ENCODE measurements around the gene SMAD7.

SMAD7 gene

GRCh38 chr18:48959551-48959920 is 8.8 kb upstream of the SMAD7 start:
- no peak for DNase-seq
- WGBS (ENCODE audit: extremely low coverage, insufficient coverage, insufficient read length) = no CpG with 5 or more reads among the region's 7 CpGs
- no peak overlapping the region for H2BK5ac ChIP-seq (ENCODE audit: low read depth, low read length, poor library complexity)

GRCh38 chr18:48958951-48959350 is 8.2 kb upstream of the SMAD7 start:
- H3K4me1 ChIP-seq (ENCODE audit: control insufficient read depth in 1 of 2, insufficient read depth in 2 of 2, low read length in 2 of 2) = peaks cover 33 to 46% of the 10 kb centered on the region in 2 experiments
- no CpG with 5 or more reads among the region's 6 CpGs for WGBS (ENCODE audit: extremely low coverage, insufficient coverage, insufficient read length)
- H4K91ac ChIP-seq (ENCODE audit: low read depth, low read length) = no peak overlapping the region

More at GRCh38 chr18:48959551-48959920, 8.8 kb upstream of the SMAD7 start:
- Histone ChIP-seq H3K14ac (ENCODE audit: low read length) (peak overlapping the region; percentile 40), H2AK5ac (ENCODE audit: low read length) (peak overlapping the region; percentile 68), H3K79me1 (ENCODE audit: low read length) (peaks cover 37% of the 10 kb centered on the region), H4K91ac (ENCODE audit: low read depth, low read length) (peak overlapping the region; percentile 61), H3K18ac (ENCODE audit: low read length) (no peak overlapping the region), H4K12ac (ENCODE audit: low read depth, low read length) (no peak overlapping the region), H3K4me2 (ENCODE audit: low read length) (no peak overlapping the region), H3K27ac (ENCODE audit: low read depth, low read length) (no peak overlapping the region), H4K8ac (ENCODE audit: low read depth, low read length) (peak overlapping the region; percentile 22), H3K9ac (ENCODE audit: low read length) (no peak overlapping the region), H3K4ac (ENCODE audit: low read depth, low read length) (no peak overlapping the region), H2AFZ (ENCODE audit: insufficient read depth, low read length, poor library complexity) (no peak overlapping the region), H3K4me3 (ENCODE audit: low read depth, low read length) (no peak overlapping the region), H3K27me3 (ENCODE audit: insufficient read depth, low read length) (no peaks in the 10 kb centered on the region), H2BK12ac (ENCODE audit: low read length) (peak overlapping the region; percentile 82), H3K4me1 (ENCODE audit: control insufficient read depth in 1 of 2, insufficient read depth in 2 of 2, low read length in 2 of 2) (peaks cover 34 to 48% of the 10 kb centered on the region in 2 experiments), H3K9me3 (ENCODE audit: insufficient read depth, low read depth, low read length) (no peaks in the 10 kb centered on the region), H3K79me2 (ENCODE audit: control insufficient read depth, insufficient read depth, low read length, poor library complexity) (peaks cover 3% of the 10 kb centered on the region), H2BK120ac (ENCODE audit: insufficient read depth, low read length, poor library complexity) (peak overlapping the region; percentile 37), H3K23ac (ENCODE audit: low read length) (no peak overlapping the region), H3K36me3 (ENCODE audit: control insufficient read depth in 1 of 2, insufficient read depth in 2 of 2, low read length in 2 of 2) (no peaks in the 10 kb centered on the region)

GRCh38 chr18:48957616-48958015 is 6.9 kb upstream of the SMAD7 start:
- Histone ChIP-seq H4K8ac (ENCODE audit: low read depth, low read length) (no peak overlapping the region), H2BK5ac (ENCODE audit: low read depth, low read length, poor library complexity) (no peak overlapping the region), H2BK120ac (ENCODE audit: insufficient read depth, low read length, poor library complexity) (peak overlapping the region; percentile 55), H3K4ac (ENCODE audit: low read depth, low read length) (no peak overlapping the region), H2BK12ac (ENCODE audit: low read length) (peak overlapping the region; percentile 92), H3K27me3 (ENCODE audit: insufficient read depth, low read length) (no peaks in the 10 kb centered on the region), H3K27ac (ENCODE audit: low read depth, low read length) (no peak overlapping the region), H3K18ac (ENCODE audit: low read length) (no peak overlapping the region), H2AFZ (ENCODE audit: insufficient read depth, low read length, poor library complexity) (no peak overlapping the region), H3K36me3 (ENCODE audit: control insufficient read depth in 1 of 2, insufficient read depth in 2 of 2, low read length in 2 of 2) (no peaks in the 10 kb centered on the region), H3K4me3 (ENCODE audit: low read depth, low read length) (no peak overlapping the region), H3K9ac (ENCODE audit: low read length) (no peak overlapping the region), H4K12ac (ENCODE audit: low read depth, low read length) (no peak overlapping the region), H3K9me3 (ENCODE audit: insufficient read depth, low read depth, low read length) (no peaks in the 10 kb centered on the region), H3K79me1 (ENCODE audit: low read length) (peaks cover 39% of the 10 kb centered on the region), H3K4me1 (ENCODE audit: control insufficient read depth in 1 of 2, insufficient read depth in 2 of 2, low read length in 2 of 2) (peaks cover 22 to 39% of the 10 kb centered on the region in 2 experiments), H3K23ac (ENCODE audit: low read length) (no peak overlapping the region), H3K79me2 (ENCODE audit: control insufficient read depth, insufficient read depth, low read length, poor library complexity) (peaks cover 4% of the 10 kb centered on the region), H3K14ac (ENCODE audit: low read length) (no peak overlapping the region), H2AK5ac (ENCODE audit: low read length) (peak overlapping the region; percentile 80), H4K91ac (ENCODE audit: low read depth, low read length) (no peak overlapping the region), H3K4me2 (ENCODE audit: low read length) (no peak overlapping the region)
- DNase-seq = no peak
- WGBS (ENCODE audit: extremely low coverage, insufficient coverage, insufficient read length) = no CpG with 5 or more reads among the region's 4 CpGs

More at GRCh38 chr18:48958951-48959350, 8.2 kb upstream of the SMAD7 start:
- Histone ChIP-seq H4K12ac (ENCODE audit: low read depth, low read length) (no peak overlapping the region), H2BK120ac (ENCODE audit: insufficient read depth, low read length, poor library complexity) (peak overlapping the region; percentile 21), H2BK12ac (ENCODE audit: low read length) (no peak overlapping the region), H3K9me3 (ENCODE audit: insufficient read depth, low read depth, low read length) (no peaks in the 10 kb centered on the region), H3K9ac (ENCODE audit: low read length) (no peak overlapping the region), H3K23ac (ENCODE audit: low read length) (no peak overlapping the region), H3K36me3 (ENCODE audit: control insufficient read depth in 1 of 2, insufficient read depth in 2 of 2, low read length in 2 of 2) (no peaks in the 10 kb centered on the region), H3K27ac (ENCODE audit: low read depth, low read length) (no peak overlapping the region), H3K4me2 (ENCODE audit: low read length) (no peak overlapping the region), H3K79me1 (ENCODE audit: low read length) (peaks cover 39% of the 10 kb centered on the region), H3K4me3 (ENCODE audit: low read depth, low read length) (no peak overlapping the region), H2AFZ (ENCODE audit: insufficient read depth, low read length, poor library complexity) (no peak overlapping the region), H2BK5ac (ENCODE audit: low read depth, low read length, poor library complexity) (no peak overlapping the region), H3K27me3 (ENCODE audit: insufficient read depth, low read length) (no peaks in the 10 kb centered on the region), H3K4ac (ENCODE audit: low read depth, low read length) (no peak overlapping the region), H4K8ac (ENCODE audit: low read depth, low read length) (no peak overlapping the region), H2AK5ac (ENCODE audit: low read length) (peak overlapping the region; percentile 39), H3K14ac (ENCODE audit: low read length) (no peak overlapping the region), H3K18ac (ENCODE audit: low read length) (no peak overlapping the region), H3K79me2 (ENCODE audit: control insufficient read depth, insufficient read depth, low read length, poor library complexity) (peaks cover 3% of the 10 kb centered on the region)
- no peak for DNase-seq

- peak overlapping the region; percentile 38 for H4K91ac ChIP-seq (ENCODE audit: low read depth, low read length)
- no peak overlapping the region for H2BK120ac ChIP-seq (ENCODE audit: insufficient read depth, low read length, poor library complexity)
- H2AK5ac ChIP-seq (ENCODE audit: low read length) = no peak overlapping the region
- H3K23ac ChIP-seq (ENCODE audit: low read length) = no peak overlapping the region
- H2BK12ac ChIP-seq (ENCODE audit: low read length) = peak overlapping the region; percentile 92
- H3K9ac ChIP-seq (ENCODE audit: low read length) = no peak overlapping the region
- H4K12ac ChIP-seq (ENCODE audit: low read depth, low read length) = no peak overlapping the region
- peaks cover 41% of the 10 kb centered on the region for H3K79me1 ChIP-seq (ENCODE audit: low read length)
- no peak overlapping the region for H3K4me3 ChIP-seq (ENCODE audit: low read depth, low read length)
- no peaks in the 10 kb centered on the region for H3K9me3 ChIP-seq (ENCODE audit: insufficient read depth, low read depth, low read length)
- no peak overlapping the region for H3K4ac ChIP-seq (ENCODE audit: low read depth, low read length)
- peaks cover 18 to 36% of the 10 kb centered on the region in 2 experiments for H3K4me1 ChIP-seq (ENCODE audit: control insufficient read depth in 1 of 2, insufficient read depth in 2 of 2, low read length in 2 of 2)
- H3K27ac ChIP-seq (ENCODE audit: low read depth, low read length) = no peak overlapping the region
- H4K8ac ChIP-seq (ENCODE audit: low read depth, low read length) = no peak overlapping the region
- no peaks in the 10 kb centered on the region for H3K36me3 ChIP-seq (ENCODE audit: control insufficient read depth in 1 of 2, insufficient read depth in 2 of 2, low read length in 2 of 2)
- H3K18ac ChIP-seq (ENCODE audit: low read length) = peak overlapping the region; percentile 3
- no peak overlapping the region for H2AFZ ChIP-seq (ENCODE audit: insufficient read depth, low read length, poor library complexity)
- no peak overlapping the region for H3K4me2 ChIP-seq (ENCODE audit: low read length)
- WGBS (ENCODE audit: extremely low coverage, insufficient coverage, insufficient read length) = no CpG with 5 or more reads among the region's 8 CpGs
- no peak overlapping the region for H3K14ac ChIP-seq (ENCODE audit: low read length)
- H3K27me3 ChIP-seq (ENCODE audit: insufficient read depth, low read length) = no peaks in the 10 kb centered on the region
- no peak overlapping the region for H2BK5ac ChIP-seq (ENCODE audit: low read depth, low read length, poor library complexity)
- peaks cover 6% of the 10 kb centered on the region for H3K79me2 ChIP-seq (ENCODE audit: control insufficient read depth, insufficient read depth, low read length, poor library complexity)
- DNase-seq = no peak
Measured at GRCh38 chr18:48957136-48957535, 6.4 kb upstream of the SMAD7 start.
